Stimulated activated CD4-positive, alpha-beta T cell treated with anti-CD3 and anti-CD28 coated beads, Interleukin-2, amount 100 ng/mL, for 24 hours (primary cell): ENCODE results near the gene PTPDC1.
"Not testable (repeated sequence)": the region's sequence is repeated elsewhere in the genome, so short reads cannot be mapped to it uniquely, and the experiment has no call there.

Experiments used
- DNase-seq, 2 donors: peaks; one replicate each; pipeline ENCODE4 v3.0.0-alpha.2; 2020

Gene PTPDC1

GRCh38 chr9:94084314-94084713 is at the start of gene PTPDC1:
PTPDC1 (plus strand) TSS chr9:94084464; CDS start chr9:94084531, 67 bp downstream.
- no peak for DNase-seq

- no peak for DNase-seq
These were observed 49.8 kb upstream of the PTPDC1 start for GRCh38 chr9:94034511-94034910.

- DNase-seq, result no peak
These were observed 44.5 kb upstream of the PTPDC1 start for GRCh38 chr9:94039786-94040185.

- DNase-seq, result no peak
These were observed 41.5 kb upstream of the PTPDC1 start for GRCh38 chr9:94042516-94043360.

GRCh38 chr9:94054716-94055115 is 29.5 kb upstream of the PTPDC1 start:
- DNase-seq, result no peak

- no peak for DNase-seq
These were observed 27.8 kb upstream of the PTPDC1 start for GRCh38 chr9:94056442-94056974.

- no peak for DNase-seq
These were observed 26.3 kb upstream of the PTPDC1 start for GRCh38 chr9:94057918-94058317.

- DNase-seq, result no peak
These were observed 22.4 kb upstream of the PTPDC1 start for GRCh38 chr9:94061864-94062263.

- peak; percentile 76 to 81 for DNase-seq
These were observed 18.7 kb upstream of the PTPDC1 start for GRCh38 chr9:94065535-94065961.

- DNase-seq, result no peak
These were observed 16.0 kb upstream of the PTPDC1 start for GRCh38 chr9:94068257-94068656.

GRCh38 chr9:94076557-94076956 is 7.7 kb upstream of the PTPDC1 start:
- no peak for DNase-seq

- no peak for DNase-seq
These were observed 6.2 kb upstream of the PTPDC1 start for GRCh38 chr9:94078086-94078485.

GRCh38 chr9:94079236-94079635 is 5.0 kb upstream of the PTPDC1 start:
- no peak for DNase-seq

GRCh38 chr9:94080249-94080648 is 4.0 kb upstream of the PTPDC1 start:
- no peak for DNase-seq

GRCh38 chr9:94081435-94081834 is 2.8 kb upstream of the PTPDC1 start:
- no peak for DNase-seq

- no peak for DNase-seq
These were observed 2.3 kb upstream of the PTPDC1 start for GRCh38 chr9:94081864-94082463.

GRCh38 chr9:94082553-94082952 is 1.7 kb upstream of the PTPDC1 start:
- DNase-seq, result no peak

GRCh38 chr9:94082956-94083355 is 1.3 kb upstream of the PTPDC1 start:
- DNase-seq, result no peak

GRCh38 chr9:94083384-94083783 is 880 bp upstream of the PTPDC1 start:
- no peak for DNase-seq

- DNase-seq, result no peak
These were observed 887 bp downstream of the PTPDC1 start for GRCh38 chr9:94085062-94085639.

GRCh38 chr9:94086486-94087345 is 2.5 kb downstream of the PTPDC1 start:
- DNase-seq, result no peak

- DNase-seq, result not testable (repeated sequence)
These were observed 10.2 kb downstream of the PTPDC1 start for GRCh38 chr9:94094219-94095145.
